OCI-LY1 (cell line): ENCODE results near the gene PIR.

ENCODE experiments used
- CTCF ChIP-seq: fragments of 200-600 bp; sonication (generic), shearing (Covaris generic); IDR thresholded peaks from 2 replicates; pipeline ENCODE4 v1.5.1; 2017; ENCODE audit warnings: mild to moderate bottlenecking, antibody characterized with exemption, low read length, moderate library complexity, mixed read lengths
- EZH2 ChIP-seq: fragments of 200-600 bp; sonication (generic), shearing (Covaris generic); IDR thresholded peaks from 2 replicates; pipeline ENCODE4 v1.8.0; 2017; ENCODE audit warnings: borderline replicate concordance, mixed run types, mild to moderate bottlenecking, antibody characterized with exemption, low read length, moderate library complexity, mixed read lengths

GRCh38 chrX:15349046-15349445 is 144.1 kb downstream of the PIR start:
- peak; percentile 47 for TF ChIP-seq CTCF
- TF ChIP-seq EZH2, result no peak
